Activated T-helper 2 cell treated with anti-CD3 and anti-CD28 coated beads, Interferon-gamma antibody, Interleukin-2, Interleukin-4, amounts not matched to agents 10 μg/mL and 5 μg/mL and 100 μg/mL, durations not matched to agents 14 hours and 24 hours and 36 hours (primary cell): ENCODE results near the gene PRKRIP1. TPM values are rescaled to one million over a fixed set of nuclear protein-coding genes. Genes with fewer than 3 reads are reported as not detected.
"Not testable (repeated sequence)": the region's sequence is repeated elsewhere in the genome, so short reads cannot be mapped to it uniquely, and the experiment has no call there.

Experiments used
- DNase-seq: peaks from one replicate; pipeline ENCODE4 v3.0.0; 2021; ENCODE audit warnings: low spot score
- H3K27ac Mint-ChIP-seq: one replicate; pipeline ENCODE4 v1.8.0; 2021; ENCODE audit warnings: mixed read lengths
- H3K27me3 Mint-ChIP-seq: one replicate; pipeline ENCODE4 v1.8.0; 2021; ENCODE audit warnings: low read depth, mixed read lengths
- H3K36me3 Mint-ChIP-seq: one replicate; pipeline ENCODE4 v1.8.0; 2021; ENCODE audit warnings: low read depth, mixed read lengths
- H3K4me1 Mint-ChIP-seq: one replicate; pipeline ENCODE4 v1.8.0; 2021; ENCODE audit warnings: low read depth, mixed read lengths
- H3K4me3 Mint-ChIP-seq: one replicate; pipeline ENCODE4 v1.8.0; 2021; ENCODE audit warnings: low read depth, mild to moderate bottlenecking, moderate library complexity, mixed read lengths
- H3K9me3 Mint-ChIP-seq: one replicate; pipeline ENCODE4 v1.8.0; 2021; ENCODE audit warnings: mixed read lengths
- intact Hi-C: fragments of 100-400 bp; cut with micrococcal nuclease; formaldehyde crosslinking; loops from one replicate; pipeline ENCODE4 v1.15.1; 2023
- total RNA-seq: library from RNA; stranded (reverse); gene quantifications from 2 replicates; pipeline ENCODE4 v1.2.3, GENCODE V29; 2022

Gene PRKRIP1
- total RNA-seq, 1 donor from 2014 or later = 30.0 TPM

DNA sequence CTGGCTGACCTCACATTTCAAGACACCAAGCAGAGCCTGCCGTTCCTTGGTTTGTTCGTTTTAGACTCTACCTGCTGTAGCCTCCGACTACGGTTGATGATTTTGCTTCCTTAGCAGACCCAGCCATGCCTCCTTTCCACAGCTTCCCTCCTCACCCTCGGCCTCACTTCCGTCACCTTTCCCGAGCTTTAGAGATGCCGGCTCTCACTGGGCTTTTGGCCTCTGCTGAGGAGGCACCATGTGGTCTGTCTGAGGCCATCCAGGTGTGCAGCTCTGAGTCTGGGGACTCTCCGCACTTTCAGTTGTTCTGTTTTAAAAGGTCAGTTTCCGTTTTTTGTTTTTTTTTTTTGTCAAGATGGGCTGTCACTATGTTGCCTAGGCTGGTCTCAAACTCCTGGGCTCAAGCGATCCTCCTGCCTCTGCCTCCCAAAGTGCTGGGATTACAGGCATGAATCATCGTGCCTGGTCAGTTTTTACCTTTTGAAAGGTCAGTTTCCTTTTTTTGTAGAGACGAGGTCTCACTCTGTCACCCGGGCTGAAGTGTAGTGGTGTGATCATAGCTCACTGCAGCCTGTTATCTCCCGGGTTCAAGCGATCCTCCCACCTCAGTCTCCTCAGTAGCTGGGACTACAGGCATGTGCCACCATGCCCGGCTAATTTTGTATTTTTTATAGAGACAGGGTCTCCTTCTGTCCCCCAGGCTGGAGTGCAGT lies 49.0 kb downstream of the PRKRIP1 start:
- Mint-ChIP-seq H3K27me3 (no peaks in the 10 kb centered on the region), H3K36me3 (peaks cover 35% of the 10 kb centered on the region), H3K4me3 (no peak overlapping the region), H3K27ac (no peak overlapping the region), H3K4me1 (no peaks in the 10 kb centered on the region), H3K9me3 (no peaks in the 10 kb centered on the region)
- intact Hi-C loops = no loop called here
- no peak for DNase-seq

DNA sequence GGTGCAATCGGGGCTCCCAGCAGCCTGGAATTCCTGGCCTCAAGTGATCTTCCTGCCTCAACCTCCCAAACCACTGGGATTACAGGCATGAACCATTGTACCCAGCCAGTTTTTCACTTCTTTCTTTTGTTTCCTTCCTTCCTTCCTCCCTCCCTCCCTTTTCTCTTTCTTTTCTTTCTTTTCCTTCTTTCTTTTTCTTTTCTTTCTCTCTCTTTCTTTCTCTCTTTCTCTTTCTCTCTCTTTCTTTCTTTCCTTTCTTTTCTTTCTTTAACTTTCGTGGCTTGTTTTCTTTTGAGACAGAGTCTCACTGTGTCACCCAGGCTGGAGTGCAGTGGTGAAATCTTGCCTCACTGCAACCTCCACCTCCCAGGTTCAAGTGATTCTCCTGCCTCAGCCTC lies 49.5 kb downstream of the PRKRIP1 start:
- no peaks in the 10 kb centered on the region for H3K27me3 Mint-ChIP-seq
- no peaks in the 10 kb centered on the region for H3K9me3 Mint-ChIP-seq
- intact Hi-C loops = no loop called here
- H3K4me3 Mint-ChIP-seq = no peak overlapping the region
- DNase-seq = no peak
- H3K36me3 Mint-ChIP-seq = peaks cover 33% of the 10 kb centered on the region
- no peak overlapping the region for H3K27ac Mint-ChIP-seq
- H3K4me1 Mint-ChIP-seq = no peaks in the 10 kb centered on the region

DNA sequence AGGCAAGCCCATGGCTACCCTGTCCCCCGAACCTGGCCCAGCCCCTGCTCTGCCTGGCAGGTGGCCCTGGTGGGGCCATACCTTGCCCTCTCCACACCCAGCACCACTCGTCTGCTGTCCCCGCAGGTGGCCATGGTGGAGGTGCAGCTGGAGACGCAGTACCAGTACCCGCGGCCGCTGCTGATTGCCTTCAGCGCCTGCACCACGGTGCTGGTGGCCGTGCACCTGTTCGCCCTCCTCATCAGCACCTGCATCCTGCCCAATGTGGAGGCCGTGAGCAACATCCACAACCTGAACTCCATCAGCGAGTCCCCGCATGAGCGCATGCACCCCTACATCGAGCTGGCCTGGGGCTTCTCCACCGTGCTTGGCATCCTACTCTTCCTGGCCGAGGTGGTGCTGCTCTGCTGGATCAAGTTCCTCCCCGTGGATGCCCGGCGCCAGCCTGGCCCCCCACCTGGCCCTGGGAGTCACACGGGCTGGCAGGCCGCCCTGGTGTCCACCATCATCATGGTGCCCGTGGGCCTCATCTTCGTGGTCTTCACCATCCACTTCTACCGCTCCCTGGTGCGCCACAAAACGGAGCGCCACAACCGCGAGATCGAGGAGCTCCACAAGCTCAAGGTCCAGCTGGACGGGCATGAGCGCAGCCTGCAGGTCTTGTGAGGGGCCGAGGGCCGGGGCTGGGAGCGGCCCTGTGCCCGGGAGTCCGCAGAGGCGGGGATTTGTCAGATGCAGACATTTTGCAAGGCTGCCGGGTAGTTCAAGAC lies 50.4 kb downstream of the PRKRIP1 start:
- Mint-ChIP-seq H3K27ac (no peak overlapping the region), H3K4me3 (no peak overlapping the region), H3K27me3 (no peaks in the 10 kb centered on the region), H3K4me1 (no peaks in the 10 kb centered on the region), H3K9me3 (no peaks in the 10 kb centered on the region), H3K36me3 (peaks cover 30% of the 10 kb centered on the region)
- intact Hi-C loops = no loop called here
- no peak for DNase-seq

DNA sequence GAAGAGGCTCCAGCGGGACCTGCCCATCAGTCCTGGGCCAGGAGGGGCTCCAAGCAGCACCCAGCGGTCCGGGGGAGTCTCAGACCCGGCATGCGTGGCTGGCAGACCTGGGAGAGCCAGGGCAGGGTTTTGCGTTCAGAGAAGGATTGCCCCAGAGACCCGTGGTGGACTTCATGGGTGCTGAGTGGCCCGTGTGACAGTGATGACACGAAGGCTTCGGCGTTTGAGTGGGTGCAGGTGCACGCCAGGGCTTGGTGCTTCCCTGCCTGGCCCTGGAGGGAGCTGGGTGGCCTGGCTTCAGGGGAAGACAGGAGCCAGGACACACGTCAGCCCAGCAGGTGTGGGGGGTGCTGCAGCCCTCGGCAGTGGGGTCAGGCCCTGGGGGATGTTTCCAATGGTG lies 51.1 kb downstream of the PRKRIP1 start:
- Mint-ChIP-seq H3K9me3 (no peaks in the 10 kb centered on the region), H3K27ac (no peak overlapping the region), H3K4me1 (no peaks in the 10 kb centered on the region), H3K36me3 (peaks cover 22% of the 10 kb centered on the region), H3K27me3 (no peaks in the 10 kb centered on the region), H3K4me3 (no peak overlapping the region)
- DNase-seq = no peak
- intact Hi-C loops = no loop called here

DNA sequence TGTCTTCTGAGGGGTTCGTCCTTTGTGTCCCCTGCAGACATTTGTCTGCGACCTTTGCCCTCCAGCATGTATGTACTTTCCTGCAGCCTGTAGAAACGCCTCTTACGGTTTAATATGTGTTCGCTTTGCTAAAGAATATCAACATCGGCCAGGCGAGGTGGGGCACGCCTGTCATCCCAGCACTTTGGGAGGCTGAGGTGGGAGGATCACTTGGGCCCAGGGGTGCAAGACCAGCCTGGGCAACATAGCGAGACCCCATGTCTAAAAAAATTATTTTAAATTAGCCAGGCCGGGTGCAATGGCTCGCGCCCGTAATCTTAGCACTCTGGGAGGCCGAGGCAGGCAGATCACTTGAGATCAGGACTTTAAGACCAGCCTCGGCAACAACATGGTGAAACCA lies 53.0 kb downstream of the PRKRIP1 start:
- Mint-ChIP-seq H3K27ac (no peak overlapping the region), H3K36me3 (peaks cover 17% of the 10 kb centered on the region), H3K4me1 (no peaks in the 10 kb centered on the region), H3K4me3 (no peak overlapping the region), H3K9me3 (no peaks in the 10 kb centered on the region), H3K27me3 (no peaks in the 10 kb centered on the region)
- intact Hi-C loops = no loop called here
- no peak for DNase-seq

DNA sequence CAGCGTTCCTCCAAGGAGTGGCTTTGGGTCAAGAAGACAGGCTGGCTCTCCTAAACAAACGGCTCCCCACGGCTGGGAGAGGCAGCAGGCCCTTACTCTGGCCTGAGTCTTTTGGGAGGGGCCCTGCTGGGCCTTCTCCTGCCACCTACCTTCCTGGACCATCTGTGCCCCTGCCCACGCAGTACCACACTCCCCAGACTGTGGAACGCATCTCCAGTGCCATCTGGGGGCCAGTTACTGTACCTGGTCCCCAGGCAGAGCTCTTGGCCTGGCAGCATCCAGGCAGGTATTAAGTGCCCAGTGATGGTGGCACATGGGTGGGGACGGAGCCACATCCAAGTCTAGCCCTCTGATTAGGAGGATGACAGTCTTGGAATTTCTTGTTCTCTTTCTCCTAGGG lies 54.1 kb downstream of the PRKRIP1 start:
- H3K4me1 Mint-ChIP-seq = no peaks in the 10 kb centered on the region
- H3K27me3 Mint-ChIP-seq = no peaks in the 10 kb centered on the region
- no peak for DNase-seq
- no peak overlapping the region for H3K4me3 Mint-ChIP-seq
- H3K36me3 Mint-ChIP-seq = peaks cover 12% of the 10 kb centered on the region
- intact Hi-C loops = no loop called here
- H3K27ac Mint-ChIP-seq = no peak overlapping the region
- H3K9me3 Mint-ChIP-seq = no peaks in the 10 kb centered on the region

DNA sequence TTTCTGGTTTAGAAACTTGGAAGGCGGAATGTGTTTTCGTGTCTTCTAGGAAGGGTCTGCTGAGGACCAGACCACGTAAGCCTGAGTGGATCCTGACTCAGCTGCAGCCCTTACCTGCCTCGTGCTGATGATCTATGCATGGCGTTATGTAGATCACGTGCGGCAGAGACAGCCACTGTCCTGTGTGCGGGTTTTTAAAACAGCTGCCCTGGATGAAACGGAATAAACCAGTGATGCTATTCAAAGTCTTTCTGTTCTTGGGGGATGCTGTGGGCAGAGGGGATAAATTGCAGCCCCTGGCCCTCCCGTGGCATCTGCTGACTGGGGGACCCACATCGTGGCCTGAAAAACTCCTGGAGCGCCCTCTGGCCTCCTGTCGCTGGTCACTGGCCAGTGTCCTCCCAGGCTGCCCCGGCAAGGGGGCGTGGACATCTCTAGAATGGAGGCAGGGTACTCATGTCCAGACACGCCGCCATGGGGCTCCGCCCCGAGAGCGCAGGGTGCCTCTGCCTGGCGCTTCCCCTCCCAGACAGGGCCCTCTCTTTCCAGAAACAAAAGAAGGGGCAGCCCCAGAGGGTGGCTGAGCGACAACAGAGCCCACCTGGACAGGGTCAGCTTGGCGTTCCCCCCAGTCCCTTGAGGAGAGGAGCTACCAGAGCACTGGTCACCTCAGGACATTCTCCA lies 55.4 kb downstream of the PRKRIP1 start:
- intact Hi-C loops = no loop called here
- Mint-ChIP-seq H3K36me3 (peaks cover 7% of the 10 kb centered on the region), H3K4me3 (no peak overlapping the region), H3K9me3 (no peaks in the 10 kb centered on the region), H3K4me1 (no peaks in the 10 kb centered on the region), H3K27me3 (no peaks in the 10 kb centered on the region), H3K27ac (no peak overlapping the region)
- no peak for DNase-seq

DNA sequence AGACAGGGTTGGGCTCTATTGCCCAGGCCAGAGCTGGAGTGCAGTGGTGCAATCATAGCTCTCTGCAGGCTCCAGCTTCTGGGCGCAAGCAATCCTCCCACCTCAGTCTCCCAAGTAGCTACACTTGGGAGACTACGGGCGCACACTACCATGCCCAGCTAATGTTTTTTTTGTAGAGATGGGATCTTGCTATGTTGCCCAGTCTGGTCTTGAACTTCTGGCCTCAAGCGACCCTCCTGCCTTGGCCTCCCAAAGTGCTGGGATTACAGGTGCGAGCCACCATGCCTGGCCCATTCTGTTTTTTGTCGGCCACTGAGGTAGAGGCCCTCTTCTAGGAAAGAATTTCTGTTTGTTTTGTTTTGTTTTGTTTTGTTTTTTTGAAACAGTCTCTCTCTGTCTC lies 56.3 kb downstream of the PRKRIP1 start:
- DNase-seq = no peak
- no peaks in the 10 kb centered on the region for H3K4me1 Mint-ChIP-seq
- intact Hi-C loops = no loop called here
- H3K27ac Mint-ChIP-seq = no peak overlapping the region
- H3K27me3 Mint-ChIP-seq = no peaks in the 10 kb centered on the region
- H3K9me3 Mint-ChIP-seq = no peaks in the 10 kb centered on the region
- peaks cover 10% of the 10 kb centered on the region for H3K36me3 Mint-ChIP-seq
- H3K4me3 Mint-ChIP-seq = no peak overlapping the region

DNA sequence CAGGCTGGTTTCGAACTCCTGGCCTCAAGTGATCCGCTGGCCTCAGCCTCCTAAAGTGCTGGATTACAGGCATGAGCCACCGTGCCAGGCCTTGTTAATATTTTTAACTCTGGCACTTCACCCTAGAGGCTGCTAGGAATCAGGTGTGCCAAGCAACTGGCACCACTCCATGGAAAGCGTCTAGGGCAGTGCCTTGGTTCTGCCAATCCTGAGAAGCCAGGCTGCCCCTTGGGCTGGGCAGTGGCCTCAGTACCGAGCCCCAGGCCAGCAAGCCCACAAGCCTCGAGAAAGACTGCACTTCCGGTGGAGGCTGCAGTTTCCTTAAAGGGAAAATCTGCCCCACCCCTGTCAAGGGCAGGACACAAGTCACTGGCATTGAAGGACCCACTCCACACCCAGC lies 57.2 kb downstream of the PRKRIP1 start:
- Mint-ChIP-seq H3K9me3 (no peaks in the 10 kb centered on the region), H3K4me1 (no peaks in the 10 kb centered on the region)
- intact Hi-C loops = no loop called here

DNA sequence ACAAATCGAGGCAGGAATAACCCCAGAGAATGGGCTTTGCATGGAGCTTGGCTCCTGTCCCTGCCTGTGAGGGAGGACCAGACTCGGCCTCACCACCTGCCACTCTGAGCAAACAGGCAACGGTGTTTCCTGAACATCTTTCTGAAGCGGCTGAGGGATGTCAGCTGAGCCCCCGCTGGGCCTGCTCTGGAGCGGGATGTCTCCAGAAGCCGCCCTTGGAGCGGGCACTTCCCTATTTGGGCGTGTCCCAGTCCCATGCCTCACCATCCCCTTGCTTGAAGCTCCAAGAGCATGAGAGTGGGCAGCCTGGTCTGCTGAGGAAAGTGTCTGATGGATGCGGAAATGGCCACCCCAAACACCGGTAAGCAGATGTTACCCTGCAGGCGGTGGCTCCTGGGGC lies 58.3 kb downstream of the PRKRIP1 start:
- peaks cover 14% of the 10 kb centered on the region for H3K36me3 Mint-ChIP-seq
- no peak overlapping the region for H3K4me3 Mint-ChIP-seq
- no peaks in the 10 kb centered on the region for H3K4me1 Mint-ChIP-seq
- intact Hi-C loops = no loop called here
- no peaks in the 10 kb centered on the region for H3K27me3 Mint-ChIP-seq
- no peak for DNase-seq
- H3K9me3 Mint-ChIP-seq = no peaks in the 10 kb centered on the region
- no peak overlapping the region for H3K27ac Mint-ChIP-seq

More for the DNA sequence above, 57.2 kb downstream of the PRKRIP1 start:
- Mint-ChIP-seq H3K27ac (no peak overlapping the region), H3K27me3 (no peaks in the 10 kb centered on the region), H3K4me3 (no peak overlapping the region), H3K36me3 (peaks cover 10% of the 10 kb centered on the region)
- DNase-seq = no peak

DNA sequence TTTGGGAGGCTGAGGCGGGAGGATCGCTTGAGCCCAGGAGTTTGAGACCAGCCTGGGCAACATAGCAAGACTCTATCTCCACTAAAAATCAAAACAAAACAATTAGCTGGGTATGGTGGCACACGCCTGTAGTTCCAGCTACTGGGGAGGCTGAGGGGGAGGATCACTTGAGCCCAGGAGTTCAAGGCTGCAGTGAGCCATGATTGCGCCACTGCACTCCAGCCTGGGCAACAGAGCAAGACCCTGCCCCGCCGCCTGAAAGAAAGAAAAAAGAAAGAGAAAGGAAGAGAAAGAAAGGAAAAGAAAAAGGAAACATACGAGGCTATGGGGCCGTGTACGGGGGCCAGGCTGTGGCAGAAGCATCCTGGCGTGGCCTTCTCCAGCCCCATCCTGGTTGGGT lies 58.8 kb downstream of the PRKRIP1 start:
- peaks cover 17% of the 10 kb centered on the region for H3K36me3 Mint-ChIP-seq
- H3K27me3 Mint-ChIP-seq, H3K4me1 Mint-ChIP-seq, DNase-seq, H3K27ac Mint-ChIP-seq, intact Hi-C loops, H3K9me3 Mint-ChIP-seq, H3K4me3 Mint-ChIP-seq: not testable (repeated sequence)

DNA sequence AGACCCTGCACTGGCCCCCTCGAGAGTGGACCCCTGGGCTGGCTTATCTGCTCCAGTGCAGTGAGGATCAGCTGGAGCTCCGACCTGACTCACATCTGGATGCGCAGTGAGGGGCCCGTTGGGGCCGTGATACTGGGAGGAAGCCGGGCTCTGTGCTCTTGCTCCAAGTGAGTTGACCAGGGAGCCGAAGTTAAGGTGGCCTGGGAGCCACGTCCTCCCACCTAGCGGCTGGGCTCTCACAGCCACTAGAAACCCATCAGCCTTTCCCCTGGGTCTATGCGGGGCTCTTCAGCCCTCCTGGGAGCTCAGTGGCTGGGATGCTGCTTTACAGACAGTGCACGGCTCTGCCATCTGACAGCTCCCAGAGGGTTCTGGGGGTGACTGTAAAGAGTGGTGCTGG lies 59.4 kb downstream of the PRKRIP1 start:
- intact Hi-C loops = no loop called here

DNA sequence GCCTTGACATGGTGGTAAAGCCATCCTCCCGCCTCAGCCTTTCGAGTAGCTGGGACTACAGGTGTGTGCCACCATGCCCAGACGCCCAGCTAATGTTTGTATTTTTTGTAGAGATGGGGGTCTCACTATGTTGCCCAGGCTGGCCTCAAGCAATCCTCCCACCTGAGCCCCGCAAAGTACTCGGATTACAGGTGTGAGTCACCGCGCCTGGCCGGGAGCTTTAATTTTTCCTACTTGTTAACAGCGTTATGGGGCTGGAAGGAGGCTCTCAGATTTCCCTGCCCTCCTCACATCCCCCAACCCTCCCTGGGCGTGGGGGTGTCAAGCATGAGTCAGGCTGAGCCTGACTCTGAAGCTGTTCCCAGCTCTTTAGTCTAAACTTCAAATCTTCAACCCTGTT lies 60.2 kb downstream of the PRKRIP1 start:
- Mint-ChIP-seq H3K27ac (no peak overlapping the region), H3K9me3 (no peaks in the 10 kb centered on the region), H3K27me3 (no peaks in the 10 kb centered on the region), H3K4me1 (no peaks in the 10 kb centered on the region), H3K36me3 (peaks cover 21% of the 10 kb centered on the region), H3K4me3 (no peak overlapping the region)
- no peak for DNase-seq
- intact Hi-C loops = no loop called here

More for the DNA sequence above, 59.4 kb downstream of the PRKRIP1 start:
- Mint-ChIP-seq H3K4me3 (no peak overlapping the region), H3K9me3 (no peaks in the 10 kb centered on the region), H3K27me3 (no peaks in the 10 kb centered on the region), H3K27ac (no peak overlapping the region), H3K36me3 (peaks cover 18% of the 10 kb centered on the region), H3K4me1 (no peaks in the 10 kb centered on the region)
- DNase-seq = no peak
